GM21619 (cell line): Measurements from ENCODE around the gene CES2.
"Not testable (repeated sequence)": the region's sequence is repeated elsewhere in the genome, so short reads cannot be mapped to it uniquely, and the experiment has no call there.

Experiments
- ATAC-seq: cut with Tn5 transposase; IDR thresholded peaks from one replicate; pipeline ENCODE4 v1.9.1; 2021; ENCODE audit not compliant: unreplicated experiment

The CES2 gene, protein sequence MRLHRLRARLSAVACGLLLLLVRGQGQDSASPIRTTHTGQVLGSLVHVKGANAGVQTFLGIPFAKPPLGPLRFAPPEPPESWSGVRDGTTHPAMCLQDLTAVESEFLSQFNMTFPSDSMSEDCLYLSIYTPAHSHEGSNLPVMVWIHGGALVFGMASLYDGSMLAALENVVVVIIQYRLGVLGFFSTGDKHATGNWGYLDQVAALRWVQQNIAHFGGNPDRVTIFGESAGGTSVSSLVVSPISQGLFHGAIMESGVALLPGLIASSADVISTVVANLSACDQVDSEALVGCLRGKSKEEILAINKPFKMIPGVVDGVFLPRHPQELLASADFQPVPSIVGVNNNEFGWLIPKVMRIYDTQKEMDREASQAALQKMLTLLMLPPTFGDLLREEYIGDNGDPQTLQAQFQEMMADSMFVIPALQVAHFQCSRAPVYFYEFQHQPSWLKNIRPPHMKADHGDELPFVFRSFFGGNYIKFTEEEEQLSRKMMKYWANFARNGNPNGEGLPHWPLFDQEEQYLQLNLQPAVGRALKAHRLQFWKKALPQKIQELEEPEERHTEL

DNA sequence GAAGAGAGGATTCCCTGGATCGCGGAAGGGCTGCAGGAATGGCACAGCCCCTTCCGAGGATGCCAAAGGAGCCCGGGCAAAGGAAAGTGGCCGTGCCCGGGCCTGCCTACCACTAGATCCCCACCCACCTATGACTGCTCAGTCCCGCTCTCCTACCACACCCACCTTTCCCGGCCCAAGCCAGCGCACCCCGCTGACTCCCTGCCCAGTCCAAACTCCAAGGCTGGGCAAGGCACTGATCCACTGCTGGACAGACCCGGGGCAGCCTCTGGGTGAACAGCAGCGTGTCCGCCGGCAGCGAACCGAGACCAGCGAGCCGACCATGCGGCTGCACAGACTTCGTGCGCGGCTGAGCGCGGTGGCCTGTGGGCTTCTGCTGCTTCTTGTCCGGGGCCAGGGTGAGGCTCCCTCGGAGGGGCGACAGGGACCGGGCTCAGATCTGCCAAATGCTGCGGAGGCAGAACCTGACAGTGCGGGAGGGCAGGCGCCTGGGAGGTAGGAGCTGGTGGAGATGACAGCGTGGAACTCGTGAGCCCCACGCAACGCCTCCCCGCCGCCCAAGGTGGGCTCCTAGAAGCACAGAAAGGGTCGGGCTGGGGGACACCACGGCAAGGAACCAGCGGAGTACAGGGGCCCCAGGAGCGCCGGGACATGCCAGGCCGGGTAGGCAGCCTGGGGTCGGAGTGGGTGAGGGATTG, at the start of gene CES2:
Gene CES2 (plus strand): TSS at position 203 of the 698 bp plus-strand sequence. CDS start 120 bp downstream, at position 323.
- ATAC-seq, result no peak

DNA sequence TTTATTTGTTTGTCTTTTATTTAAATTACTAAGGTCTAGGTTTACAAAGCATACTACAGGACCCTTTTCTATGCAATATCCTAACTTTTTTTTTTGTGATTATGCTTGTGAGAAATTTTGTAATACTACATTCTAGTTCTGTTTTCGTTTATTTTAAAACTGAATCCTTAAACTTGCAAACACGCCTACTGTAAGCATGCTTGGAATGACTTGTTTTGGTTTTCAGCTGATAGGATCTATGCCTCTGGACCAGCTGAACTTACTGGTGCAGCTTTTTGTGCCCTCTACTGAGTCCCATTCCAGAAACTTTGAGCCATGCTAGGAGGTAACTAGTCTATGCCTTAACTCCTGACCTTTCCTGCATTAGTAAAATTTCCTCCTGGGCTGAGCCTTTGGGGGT, 49.0 kb upstream of the CES2 start:
- ATAC-seq, result no peak

DNA sequence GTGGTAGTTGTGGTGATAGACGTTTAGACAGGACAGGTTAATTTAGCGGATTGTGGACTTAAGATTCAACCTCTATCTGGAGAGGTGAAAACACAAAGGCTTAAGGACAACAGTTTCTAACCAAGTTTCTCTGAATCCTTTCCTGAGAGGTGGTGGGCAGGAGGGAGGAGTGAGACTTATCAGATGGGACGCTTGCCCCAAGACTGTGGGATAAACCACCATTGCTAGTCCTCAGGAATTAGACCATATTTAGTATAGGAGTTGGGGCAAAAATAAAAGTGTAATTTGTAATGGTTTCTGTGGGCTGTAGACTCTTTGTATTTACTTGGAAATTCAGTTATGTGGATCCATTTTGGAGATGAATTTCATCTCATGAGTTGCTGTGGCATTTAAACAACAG, 48.4 kb upstream of the CES2 start:
- no peak for ATAC-seq

DNA sequence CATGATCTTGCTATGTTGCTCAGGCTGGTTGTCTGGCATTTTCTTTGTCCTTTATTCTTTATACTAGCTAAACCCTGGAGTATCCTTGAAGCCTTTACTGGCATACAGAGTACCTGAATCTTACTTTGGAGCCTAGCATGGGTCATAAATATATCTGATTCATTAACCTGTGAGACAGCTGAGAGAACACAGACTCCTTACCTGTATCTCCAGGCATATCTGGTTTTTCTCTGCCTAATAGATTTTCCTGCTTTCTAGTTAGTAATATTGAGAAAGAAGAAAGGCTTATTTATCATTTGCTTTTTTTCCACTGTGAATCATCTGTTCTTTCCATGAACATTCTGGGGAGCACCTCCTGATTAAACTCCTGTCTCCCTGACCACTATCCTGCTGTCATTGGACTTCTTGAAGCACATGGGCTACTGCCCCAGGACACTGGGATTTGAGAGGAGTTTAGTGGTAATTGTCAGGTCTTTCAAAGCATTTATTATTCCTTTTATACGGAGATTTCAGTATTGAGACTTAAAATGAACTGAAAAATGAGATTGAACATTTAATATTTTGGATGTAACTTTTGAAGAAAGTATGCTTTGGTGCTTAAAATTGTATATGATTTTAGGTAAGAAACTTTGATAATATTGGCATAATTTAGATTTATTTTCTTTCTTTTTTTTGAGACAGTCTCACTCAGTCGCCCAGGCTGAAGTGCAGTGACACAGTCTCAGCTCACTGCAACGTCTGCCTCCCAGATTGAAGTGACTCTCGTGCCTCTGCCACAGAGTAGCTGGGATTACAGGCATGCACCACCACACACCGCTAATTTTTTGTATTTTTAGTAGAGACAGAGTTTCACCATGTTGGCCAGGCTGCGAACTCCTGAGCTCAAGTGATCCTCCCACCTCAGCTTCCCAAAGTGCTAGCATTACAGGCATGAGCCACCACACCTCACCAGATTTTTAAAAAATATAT, 46.4 kb upstream of the CES2 start:
- ATAC-seq, result no peak

DNA sequence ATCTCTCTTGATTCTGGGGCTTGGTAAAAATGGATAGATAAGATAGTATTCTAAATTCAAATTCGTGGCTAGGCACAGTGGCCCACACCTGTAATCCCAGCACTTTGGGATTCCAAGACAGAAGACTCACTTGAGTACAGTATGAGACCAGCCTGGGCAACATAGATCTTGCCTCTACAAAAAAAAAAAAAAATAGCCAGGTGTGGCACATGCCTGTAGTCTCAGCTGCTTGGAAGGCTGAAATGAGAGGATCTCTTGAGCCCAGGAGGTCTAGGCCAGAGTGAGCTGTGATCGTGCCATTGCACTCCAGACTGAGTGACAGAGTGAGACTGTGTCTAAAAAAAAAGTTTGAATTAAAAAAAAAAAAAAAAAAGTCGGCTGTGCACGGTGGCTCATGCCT, 45.7 kb upstream of the CES2 start:
- no peak for ATAC-seq

DNA sequence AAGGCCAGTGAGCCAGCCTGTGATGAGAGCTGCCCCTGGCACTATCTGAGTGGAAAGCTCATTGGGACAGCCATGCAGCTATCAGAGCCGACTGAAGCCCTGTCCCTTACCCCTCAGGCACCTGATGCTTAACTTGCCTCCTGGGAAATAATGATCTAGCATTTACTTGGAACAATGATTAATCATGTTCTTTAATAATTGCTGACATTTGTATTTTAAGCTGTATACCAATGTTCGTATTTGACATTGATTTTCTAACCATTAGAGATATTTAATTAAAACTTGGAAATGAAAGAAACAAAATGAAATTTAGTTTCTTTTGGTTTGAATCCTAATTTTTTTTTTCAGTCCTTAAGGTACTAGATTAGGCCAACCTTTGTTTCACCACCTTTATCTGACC, 44.5 kb upstream of the CES2 start:
- ATAC-seq, result no peak

DNA sequence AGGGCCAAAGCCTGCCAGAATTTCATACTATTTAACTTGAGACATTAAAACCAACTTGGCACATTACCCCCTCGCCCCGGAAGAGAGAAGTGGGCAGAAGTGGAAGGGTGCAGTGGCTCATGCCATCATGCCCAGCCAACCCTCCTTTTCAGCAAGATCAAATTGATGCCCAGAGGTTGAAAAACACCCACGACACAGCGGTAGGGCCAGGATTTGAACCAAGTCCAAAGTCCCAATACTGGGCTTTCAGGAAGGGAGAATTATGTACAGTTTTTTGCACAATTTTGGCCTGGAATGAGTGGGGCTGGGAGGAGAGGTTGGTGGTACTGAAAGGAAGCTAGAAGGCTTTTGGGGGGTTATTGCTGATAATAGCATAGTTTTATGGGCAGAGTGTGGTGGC, 44.0 kb upstream of the CES2 start:
- no peak for ATAC-seq

DNA sequence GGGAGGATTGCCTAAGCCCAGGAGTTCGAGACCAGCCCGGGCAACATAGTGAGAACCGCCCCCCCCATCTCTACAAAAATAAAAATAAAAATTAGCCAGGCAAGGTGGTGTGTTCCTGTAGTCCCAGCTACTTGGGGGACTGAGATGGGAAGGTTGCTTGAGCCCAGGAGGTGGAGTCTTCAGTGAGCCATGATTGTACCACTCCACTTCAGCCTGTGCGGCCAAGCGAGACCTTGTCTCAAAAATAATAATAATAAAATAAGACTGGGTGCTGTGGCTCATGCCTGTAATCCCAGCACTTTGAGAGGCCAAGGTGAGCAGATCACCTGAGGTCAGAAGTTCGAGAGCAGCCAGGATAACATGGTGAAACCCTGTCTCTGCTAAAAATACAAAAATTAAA, 43.5 kb upstream of the CES2 start:
- ATAC-seq, result no peak

DNA sequence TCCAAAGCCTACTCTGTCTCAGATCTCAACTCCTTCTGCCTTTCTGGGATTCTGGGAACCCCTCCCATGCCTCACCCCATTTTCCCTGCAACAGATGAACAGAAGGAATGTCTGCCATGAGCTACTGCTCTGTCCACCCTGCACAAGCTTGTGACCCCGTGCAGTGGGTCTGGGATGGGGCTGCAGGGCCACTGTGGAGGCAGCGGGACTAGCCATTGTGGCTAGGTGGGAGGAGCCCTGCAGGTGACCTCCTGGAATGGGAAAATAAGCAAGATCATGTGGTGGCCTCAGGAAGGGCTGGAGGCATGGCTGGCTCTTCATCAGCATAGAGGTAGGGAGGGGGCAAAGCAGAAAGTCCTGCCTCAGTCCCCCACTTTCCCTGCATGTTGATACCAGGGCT, 41.3 kb upstream of the CES2 start:
- no peak for ATAC-seq

DNA sequence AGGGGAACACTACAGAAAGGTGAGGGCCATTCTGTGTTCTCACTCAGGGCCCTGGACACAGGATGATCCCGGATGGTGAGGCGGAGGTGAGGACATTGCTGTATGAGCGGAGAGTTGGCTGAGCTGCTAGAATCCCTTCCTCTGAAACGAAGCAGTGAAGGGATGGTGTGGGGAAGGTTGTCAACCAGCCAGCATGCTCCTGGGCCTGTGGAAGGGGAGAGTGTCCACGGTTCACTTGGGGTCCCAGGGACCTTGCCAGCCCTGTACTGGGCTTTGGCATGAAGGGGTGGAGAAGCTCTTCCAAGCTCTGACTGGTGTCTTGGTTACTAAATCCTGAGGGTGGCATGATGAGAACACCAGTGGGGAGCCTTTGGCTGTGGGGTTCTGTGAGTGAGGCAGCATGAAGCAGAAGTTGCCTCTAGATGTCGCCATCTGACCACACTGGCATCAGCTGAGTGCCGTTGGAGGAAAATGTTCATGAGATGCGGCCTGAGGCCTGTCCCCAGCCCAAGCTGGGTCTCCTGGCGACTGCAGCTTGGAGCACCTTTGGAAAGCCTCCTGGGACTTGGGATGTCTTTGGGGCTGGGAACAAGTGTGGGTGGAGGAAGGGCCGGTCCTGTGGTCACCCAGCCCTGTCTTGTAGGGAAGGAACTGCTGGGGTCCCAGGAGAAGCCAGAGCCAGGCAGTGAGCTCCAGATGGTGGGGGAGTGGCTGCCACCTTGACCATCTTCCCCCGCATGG, 40.2 kb upstream of the CES2 start:
- ATAC-seq, result no peak

DNA sequence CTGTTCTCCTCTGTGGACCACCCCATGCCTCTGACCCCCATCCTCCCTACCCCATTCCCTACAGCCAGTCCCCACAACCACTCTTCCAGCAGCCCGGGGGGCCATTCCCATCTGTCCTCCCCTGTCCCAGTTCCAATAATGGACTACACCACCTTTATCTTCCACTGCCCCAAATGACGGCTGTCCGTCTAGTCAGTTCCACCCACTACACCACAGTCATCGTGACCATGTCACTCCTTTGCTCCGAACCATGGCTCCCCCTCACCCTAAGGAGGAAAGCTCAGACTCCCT, 39.7 kb upstream of the CES2 start:
- no peak for ATAC-seq

DNA sequence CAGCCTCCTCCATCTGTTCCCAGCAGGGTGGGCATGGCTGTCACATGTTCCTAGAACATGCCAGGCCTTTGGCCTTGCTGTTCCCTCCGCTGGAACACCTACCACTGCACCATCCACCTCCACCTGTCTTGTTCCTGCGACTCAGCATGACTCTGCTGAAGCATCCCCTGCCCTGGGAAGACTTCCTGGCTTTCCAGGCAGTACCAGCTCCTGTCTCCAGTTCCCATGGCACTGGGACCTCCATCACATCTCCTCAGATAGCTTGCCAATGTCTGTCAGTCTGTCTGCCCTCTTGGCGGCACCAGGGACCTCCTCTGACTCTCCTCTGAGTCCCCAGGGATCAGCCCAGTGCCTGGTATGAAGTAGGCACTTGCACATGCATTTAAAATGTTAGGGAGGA, 39.3 kb upstream of the CES2 start:
- no peak for ATAC-seq

DNA sequence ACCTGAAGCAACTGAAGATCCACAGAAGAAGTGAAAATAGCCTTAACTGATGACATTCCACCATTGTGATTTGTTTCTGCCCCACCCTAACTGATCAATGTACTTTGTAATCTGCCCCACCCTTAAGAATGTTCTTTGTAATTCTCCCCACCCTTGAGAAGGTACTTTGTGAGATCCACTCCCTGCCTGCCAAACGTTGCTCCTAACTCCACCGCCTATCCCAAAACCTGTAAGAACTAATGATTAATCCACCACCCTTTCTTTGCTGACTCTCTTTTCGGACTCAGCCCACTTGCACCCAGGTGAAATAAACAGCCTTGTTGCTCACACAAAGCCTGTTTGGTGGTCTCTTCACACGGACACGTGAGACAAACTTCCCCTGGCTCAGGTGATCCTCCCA, 38.6 kb upstream of the CES2 start:
- not testable (repeated sequence) for ATAC-seq

DNA sequence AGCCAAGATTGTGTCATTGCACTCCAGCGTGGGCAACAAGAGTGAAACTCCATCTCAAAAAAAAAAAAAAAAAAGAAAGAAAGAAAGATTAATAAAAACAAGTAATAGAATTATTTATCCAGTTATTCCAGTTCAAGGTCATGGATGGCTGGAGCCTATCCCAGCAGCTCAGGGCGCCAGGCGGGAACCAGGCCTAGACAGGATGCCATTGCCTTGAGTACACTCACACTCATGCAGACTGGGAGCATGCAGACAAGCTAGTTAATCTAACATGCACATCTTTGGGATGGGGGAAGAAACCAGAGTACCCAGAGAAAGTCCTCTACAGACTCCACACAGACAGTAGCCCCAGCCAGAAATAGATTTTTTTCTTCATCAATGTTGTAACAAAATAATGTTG, 37.1 kb upstream of the CES2 start:
- ATAC-seq, result no peak

DNA sequence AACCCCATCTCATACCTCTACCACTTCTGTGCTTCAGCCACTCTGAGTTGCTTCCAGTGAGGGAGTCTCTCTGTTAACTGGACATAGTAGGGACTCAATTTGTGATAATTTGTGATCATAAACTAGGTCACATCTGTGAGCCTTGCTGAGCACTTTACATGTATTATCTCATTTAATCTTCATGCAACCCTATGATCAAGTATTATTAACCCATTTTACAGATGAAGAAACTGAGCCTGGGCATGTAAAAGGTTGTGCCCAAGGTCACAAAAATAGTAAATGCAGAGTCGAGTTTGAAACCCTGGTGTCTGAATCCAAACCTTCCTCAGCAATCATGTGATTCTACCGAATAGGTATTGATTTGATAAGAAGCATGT, 36.4 kb upstream of the CES2 start:
- ATAC-seq, result no peak

DNA sequence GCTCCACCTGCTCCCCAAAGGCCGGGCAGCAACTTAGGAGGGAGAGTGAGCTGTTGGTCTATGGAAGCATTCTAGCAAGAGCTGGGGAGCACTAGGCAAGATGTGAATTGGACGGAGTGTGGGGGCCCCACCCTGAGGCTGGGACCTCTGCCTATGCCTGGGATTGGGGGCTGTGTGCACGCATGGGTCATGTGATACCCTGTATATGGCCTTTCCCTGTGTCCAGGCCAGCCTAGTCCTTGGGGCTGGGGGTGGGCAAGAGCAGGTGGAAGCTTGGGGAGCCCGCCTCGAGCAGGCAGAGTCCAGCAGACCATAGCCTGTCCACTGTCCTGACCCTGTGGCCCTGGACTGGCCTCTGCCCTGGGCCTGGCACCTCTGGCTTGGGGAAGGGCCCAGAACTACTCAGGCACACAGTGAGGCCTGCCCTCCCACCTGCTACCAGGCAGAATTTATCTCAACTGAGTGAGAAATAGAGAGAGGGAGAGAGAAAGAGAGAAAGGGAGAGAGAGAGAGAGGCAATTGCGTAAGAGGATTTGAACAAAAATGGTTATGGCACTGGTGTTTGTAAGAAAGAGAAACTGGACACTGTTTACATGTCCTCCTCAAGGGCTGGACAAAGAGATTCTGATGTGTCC, 35.9 kb upstream of the CES2 start:
- ATAC-seq, result no peak

DNA sequence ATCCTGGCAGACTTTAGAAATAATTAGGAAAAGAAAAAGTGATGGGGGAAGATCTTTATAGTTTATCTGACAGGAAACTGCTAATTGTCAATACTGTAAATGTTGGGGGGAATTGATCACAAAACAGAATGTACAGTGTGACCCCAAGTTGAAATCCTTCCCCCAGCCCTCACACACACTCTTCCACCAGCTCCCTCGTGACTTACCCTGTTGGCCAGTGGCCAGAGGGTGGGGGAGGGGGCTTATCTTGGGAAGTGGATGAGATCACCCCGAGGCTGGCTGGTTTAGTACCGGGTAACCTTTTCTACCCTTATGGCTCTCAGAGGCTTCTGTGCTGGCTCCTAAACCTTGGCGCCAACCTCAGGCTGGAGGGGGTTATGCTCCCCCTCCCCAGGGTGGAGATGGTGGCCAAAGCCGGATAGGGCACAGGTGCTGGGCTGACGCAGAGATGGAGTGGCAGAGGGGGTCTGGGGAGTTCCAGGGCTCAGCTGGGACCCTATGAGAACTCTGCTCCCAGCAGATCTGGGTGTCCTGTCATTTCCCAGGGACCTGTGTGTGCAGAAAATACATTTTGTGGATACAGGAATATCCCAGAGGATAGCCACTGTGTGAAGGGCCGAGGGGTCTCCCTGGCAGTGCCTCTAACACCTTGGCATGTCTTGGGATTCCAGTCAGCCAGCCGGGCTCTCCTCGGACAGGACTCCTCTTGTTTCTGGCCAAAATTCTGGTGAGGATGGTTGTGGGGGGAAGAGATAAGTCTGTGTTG, 35.2 kb upstream of the CES2 start:
- no peak for ATAC-seq

DNA sequence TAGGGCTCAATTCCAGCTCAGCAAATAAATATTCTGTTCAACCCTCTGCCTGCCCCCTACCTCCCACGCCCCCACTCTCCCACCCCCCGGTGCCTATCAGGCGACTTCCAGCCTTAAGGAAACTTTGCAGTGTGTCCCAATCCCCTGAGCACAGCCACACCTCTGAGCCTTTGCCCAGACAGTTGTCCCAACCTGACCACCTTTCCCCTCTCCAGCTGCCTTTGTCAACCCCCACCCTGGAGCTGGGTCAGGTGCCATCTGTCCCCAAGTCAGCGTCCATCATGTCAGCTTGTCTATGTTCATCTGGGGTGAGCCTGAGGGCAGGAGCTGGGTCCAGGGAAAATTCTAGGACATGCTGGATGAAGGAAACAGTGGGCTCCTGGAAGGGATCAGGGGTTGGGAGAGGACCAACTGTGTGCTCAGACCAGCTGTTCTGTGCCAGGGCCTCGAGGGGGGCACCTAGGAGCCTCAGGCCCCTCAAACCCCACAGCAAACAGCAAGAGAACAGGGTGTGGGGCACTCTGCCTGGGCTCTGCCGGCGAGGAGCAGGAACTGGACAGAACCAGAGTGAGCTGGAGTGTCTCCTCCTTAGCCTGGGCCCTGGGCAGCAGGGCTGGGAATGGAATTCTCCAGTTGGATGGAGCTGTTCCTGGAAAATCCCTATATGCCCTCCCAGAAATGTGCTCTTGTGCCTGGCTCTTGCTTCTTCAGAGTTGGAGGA, 34.4 kb upstream of the CES2 start:
- ATAC-seq, result no peak

DNA sequence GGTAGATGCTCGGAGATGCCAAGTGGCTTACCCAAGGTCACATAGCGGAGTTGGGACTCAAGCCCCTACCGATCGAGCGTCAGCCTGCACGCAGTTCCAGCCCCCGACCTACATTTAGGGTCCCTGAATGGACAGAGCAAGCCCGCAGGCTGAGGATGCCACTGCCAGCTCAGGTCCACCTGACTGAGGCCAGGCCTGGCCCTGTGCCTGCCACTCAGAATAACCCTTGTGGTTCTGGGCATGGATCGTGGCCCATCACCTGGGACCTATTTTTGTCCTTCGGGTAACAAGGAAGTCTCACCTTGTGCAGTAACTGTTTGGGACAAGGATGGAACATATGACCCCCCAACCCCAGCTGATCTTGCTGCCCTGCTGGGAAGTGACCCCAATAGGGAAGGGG, 33.7 kb upstream of the CES2 start:
- no peak for ATAC-seq
